KMS-11 (cell line): ENCODE results near the gene OSBPL7.

Experiments
- H2AFZ ChIP-seq: fragments of 200-600 bp; sonication (generic); 2 replicates; pipeline ENCODE4 v1.6.1; 2016; ENCODE audit warnings: antibody characterized with exemption, mixed run types, low read depth
- H3K27ac ChIP-seq: fragments of 200-600 bp; sonication (generic); 2 replicates; pipeline ENCODE4 v1.6.1; 2016; ENCODE audit warnings: mild to moderate bottlenecking, mixed run types
- H3K27me3 ChIP-seq: fragments of 200-600 bp; sonication (generic); 2 replicates; pipeline ENCODE4 v1.6.1; 2017; ENCODE audit warnings: mild to moderate bottlenecking, low read depth, mixed run types, moderate library complexity; ENCODE audit not compliant: insufficient read depth
- H3K36me3 ChIP-seq: fragments of 200-600 bp; sonication (generic); 2 replicates; pipeline ENCODE4 v1.6.1; 2017; ENCODE audit warnings: mild to moderate bottlenecking, mixed run types; ENCODE audit not compliant: insufficient read depth
- H3K4me1 ChIP-seq: fragments of 200-600 bp; sonication (generic); 2 replicates; pipeline ENCODE4 v1.6.1; 2016; ENCODE audit warnings: mild to moderate bottlenecking, low read depth, mixed run types; ENCODE audit not compliant: poor library complexity, severe bottlenecking
- H3K4me2 ChIP-seq: fragments of 200-600 bp; sonication (generic); 2 replicates; pipeline ENCODE4 v1.7.0; 2016; ENCODE audit warnings: mild to moderate bottlenecking, mixed run types
- H3K4me3 ChIP-seq: fragments of 200-600 bp; sonication (generic); IDR thresholded peaks from 2 replicates; pipeline ENCODE4 v1.6.1; 2017; ENCODE audit warnings: low read depth, low read length, mixed read lengths; ENCODE audit not compliant: insufficient read depth
- H3K79me2 ChIP-seq: fragments of 200-600 bp; sonication (generic); 2 replicates; pipeline ENCODE4 v1.6.1; 2016; ENCODE audit warnings: low read depth, mixed run types; ENCODE audit not compliant: insufficient read depth
- H3K9ac ChIP-seq: fragments of 200-600 bp; sonication (generic); 2 replicates; pipeline ENCODE4 v1.6.1; 2016; ENCODE audit warnings: mild to moderate bottlenecking, mixed run types
- H4K20me1 ChIP-seq: fragments of 200-600 bp; sonication (generic); 2 replicates; pipeline ENCODE4 v1.6.1; 2016; ENCODE audit warnings: mild to moderate bottlenecking, mixed run types; ENCODE audit not compliant: insufficient read depth
- TF ChIP-seq, protein P1 (sequence below): fragments of 200-600 bp; sonication (generic); conservative IDR thresholded peaks from 2 replicates; pipeline ENCODE4 v1.6.1; 2017; ENCODE audit warnings: low read depth, mild to moderate bottlenecking, antibody characterized with exemption, low read length, moderate library complexity, mixed read lengths

Gene OSBPL7

DNA sequence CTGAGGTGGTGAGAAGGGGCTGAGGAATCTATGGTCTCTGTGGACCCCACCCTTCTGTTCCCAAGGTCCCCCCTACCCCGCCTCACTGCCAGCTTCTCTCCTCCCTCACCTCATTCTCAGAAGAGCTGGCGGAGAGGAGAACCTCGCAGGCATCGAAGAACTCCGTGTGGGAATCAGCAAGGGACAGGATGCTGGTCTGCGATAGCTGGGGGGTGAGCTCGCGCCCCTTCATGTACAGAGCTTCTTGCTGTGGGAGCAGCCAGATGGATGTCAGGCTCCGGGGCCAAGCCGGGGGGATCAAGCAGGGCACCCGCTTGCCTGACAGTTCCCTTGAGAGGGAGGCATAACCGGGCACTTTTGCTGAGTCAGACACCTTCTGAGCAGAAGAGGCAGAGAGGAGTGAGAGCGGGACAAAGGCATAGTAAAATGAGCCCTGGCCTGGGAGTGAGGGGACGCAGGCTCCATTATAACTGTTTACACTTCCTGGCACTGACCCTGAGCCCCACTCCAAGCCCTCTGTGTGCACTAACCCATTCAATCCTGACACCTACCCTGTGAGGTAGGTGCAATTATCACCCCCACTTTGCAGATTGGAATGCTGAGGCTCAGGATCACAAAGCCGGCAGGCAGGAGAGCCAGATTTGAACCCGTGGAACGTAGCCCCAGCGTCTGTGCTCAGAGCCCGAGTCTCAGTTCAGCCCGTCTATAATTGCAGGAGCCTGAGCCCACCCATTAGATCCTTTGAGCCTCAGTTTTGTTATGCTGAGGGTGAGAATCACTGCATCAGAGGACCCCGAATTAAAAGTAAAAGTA, 6.3 kb downstream of the OSBPL7 start:
- H2AFZ ChIP-seq, result no peak overlapping the region
- no peak overlapping the region for H3K27ac ChIP-seq
- no peaks in the 10 kb centered on the region for H3K36me3 ChIP-seq
- H3K9ac ChIP-seq, result no peak overlapping the region
- TF ChIP-seq, protein P1, sequence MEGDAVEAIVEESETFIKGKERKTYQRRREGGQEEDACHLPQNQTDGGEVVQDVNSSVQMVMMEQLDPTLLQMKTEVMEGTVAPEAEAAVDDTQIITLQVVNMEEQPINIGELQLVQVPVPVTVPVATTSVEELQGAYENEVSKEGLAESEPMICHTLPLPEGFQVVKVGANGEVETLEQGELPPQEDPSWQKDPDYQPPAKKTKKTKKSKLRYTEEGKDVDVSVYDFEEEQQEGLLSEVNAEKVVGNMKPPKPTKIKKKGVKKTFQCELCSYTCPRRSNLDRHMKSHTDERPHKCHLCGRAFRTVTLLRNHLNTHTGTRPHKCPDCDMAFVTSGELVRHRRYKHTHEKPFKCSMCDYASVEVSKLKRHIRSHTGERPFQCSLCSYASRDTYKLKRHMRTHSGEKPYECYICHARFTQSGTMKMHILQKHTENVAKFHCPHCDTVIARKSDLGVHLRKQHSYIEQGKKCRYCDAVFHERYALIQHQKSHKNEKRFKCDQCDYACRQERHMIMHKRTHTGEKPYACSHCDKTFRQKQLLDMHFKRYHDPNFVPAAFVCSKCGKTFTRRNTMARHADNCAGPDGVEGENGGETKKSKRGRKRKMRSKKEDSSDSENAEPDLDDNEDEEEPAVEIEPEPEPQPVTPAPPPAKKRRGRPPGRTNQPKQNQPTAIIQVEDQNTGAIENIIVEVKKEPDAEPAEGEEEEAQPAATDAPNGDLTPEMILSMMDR, result no peak
- peaks cover under 1% of the 10 kb centered on the region for H3K4me1 ChIP-seq
- H4K20me1 ChIP-seq, result no peaks in the 10 kb centered on the region
- no peaks in the 10 kb centered on the region for H3K27me3 ChIP-seq
- no peaks in the 10 kb centered on the region for H3K79me2 ChIP-seq
- H3K4me2 ChIP-seq, result no peak overlapping the region
- H3K4me3 ChIP-seq, result no peak overlapping the region

DNA sequence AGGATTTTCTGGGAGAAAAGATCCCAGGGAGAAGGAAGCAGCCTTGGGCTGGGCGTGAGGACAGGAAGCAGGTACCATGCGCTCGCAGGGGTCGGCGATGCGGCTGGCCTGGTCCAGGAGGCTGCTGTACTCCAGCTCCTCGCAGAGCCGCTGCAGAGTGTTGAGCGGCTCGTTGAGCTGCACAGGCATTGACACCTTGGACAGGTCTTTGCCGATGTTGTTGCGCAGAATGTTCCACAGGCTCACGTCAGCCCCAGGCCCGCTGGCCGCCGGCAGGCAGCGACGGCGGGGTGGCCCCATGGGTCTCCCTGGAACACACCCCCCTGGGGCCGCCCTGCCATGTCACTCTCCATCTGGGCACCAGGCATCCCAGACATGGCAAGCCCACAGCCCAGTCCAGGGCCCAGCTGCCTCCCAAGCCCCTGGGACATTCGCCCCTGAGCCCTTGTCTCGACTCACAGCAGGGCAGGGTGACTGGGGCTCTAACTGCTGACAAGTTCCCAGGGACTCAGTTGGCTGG, 8.0 kb downstream of the OSBPL7 start:
- H2AFZ ChIP-seq, result no peak overlapping the region
- TF ChIP-seq, protein P1, result no peak
- H4K20me1 ChIP-seq, result no peaks in the 10 kb centered on the region
- no peaks in the 10 kb centered on the region for H3K27me3 ChIP-seq
- H3K4me1 ChIP-seq, result peaks cover 4% of the 10 kb centered on the region
- H3K4me3 ChIP-seq, result no peak overlapping the region
- no peak overlapping the region for H3K4me2 ChIP-seq
- no peaks in the 10 kb centered on the region for H3K79me2 ChIP-seq
- H3K36me3 ChIP-seq, result no peaks in the 10 kb centered on the region
- H3K9ac ChIP-seq, result no peak overlapping the region
- no peak overlapping the region for H3K27ac ChIP-seq

DNA sequence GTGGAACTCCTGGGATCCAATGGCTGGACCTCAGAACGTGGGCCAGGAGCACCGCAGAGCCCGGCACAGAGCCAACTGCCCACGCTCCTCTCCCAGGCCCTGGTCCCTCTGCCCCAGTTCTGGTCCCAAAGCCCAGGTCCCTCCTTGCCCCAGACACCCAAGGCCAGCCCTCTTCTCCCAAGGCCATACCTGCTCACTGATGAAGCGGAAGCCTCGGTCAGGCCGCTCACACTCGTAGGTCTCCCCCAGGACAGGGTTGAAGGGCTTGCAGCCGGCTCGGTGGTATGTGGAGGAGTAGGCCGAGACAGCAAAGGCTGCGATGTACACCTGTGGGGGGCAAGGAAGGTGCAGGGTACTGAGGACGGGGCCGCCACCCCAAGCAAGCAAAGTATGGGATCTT, 8.5 kb downstream of the OSBPL7 start:
- Histone ChIP-seq H3K27ac (no peak overlapping the region), H4K20me1 (no peaks in the 10 kb centered on the region), H3K4me2 (no peak overlapping the region), H3K4me1 (peaks cover 4% of the 10 kb centered on the region), H3K9ac (no peak overlapping the region), H3K36me3 (no peaks in the 10 kb centered on the region), H2AFZ (no peak overlapping the region), H3K27me3 (no peaks in the 10 kb centered on the region), H3K79me2 (no peaks in the 10 kb centered on the region), H3K4me3 (no peak overlapping the region)
- TF ChIP-seq, protein P1, result no peak

DNA sequence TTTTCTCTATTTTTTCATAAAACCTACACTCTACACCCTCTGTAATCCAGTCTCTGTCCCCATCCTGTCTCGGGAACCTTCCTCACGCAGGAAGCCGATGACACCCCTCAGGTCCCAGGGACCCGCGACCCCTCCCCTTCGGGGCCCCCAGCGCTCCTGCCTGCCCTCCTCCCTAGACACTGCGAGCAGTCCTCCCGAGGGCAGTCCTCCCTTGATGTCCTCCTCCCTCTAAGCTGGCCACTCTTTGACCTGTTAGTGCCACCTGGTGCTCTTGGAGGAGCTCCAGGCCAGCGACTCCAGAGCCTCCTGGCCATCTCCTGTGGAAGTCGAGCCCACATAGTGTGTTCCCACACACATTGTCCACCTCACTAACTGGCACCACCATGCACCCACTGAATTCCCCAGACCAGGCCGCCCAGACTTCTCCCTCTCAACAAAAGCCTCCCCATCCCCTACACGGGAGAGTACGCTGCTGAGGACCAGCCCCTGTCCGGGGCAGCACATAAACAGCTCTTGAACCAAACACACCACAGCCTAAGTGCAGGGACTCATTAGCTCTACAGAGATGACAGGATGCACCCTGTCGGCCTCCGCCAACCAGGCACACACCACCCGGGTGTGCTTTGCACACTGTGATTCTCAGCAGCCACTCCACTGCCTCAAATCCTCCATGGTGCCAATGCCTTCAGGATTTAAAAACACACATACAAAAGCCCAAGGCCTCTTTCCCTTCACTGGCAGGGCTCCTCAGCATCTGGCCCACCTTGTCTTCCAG, 9.3 kb downstream of the OSBPL7 start:
- Histone ChIP-seq H3K9ac (no peak overlapping the region), H3K4me3 (no peak overlapping the region), H3K4me1 (peaks cover 4% of the 10 kb centered on the region), H3K4me2 (no peak overlapping the region), H2AFZ (no peak overlapping the region), H4K20me1 (no peaks in the 10 kb centered on the region), H3K36me3 (no peaks in the 10 kb centered on the region), H3K27me3 (0 out of 2 replicates have a peak, but pooled peaks cover 2% of the 10 kb centered on the region), H3K27ac (no peak overlapping the region), H3K79me2 (no peaks in the 10 kb centered on the region)
- TF ChIP-seq, protein P1, result no peak
